GM11168 (cell line): ENCODE measurements around the gene GRK1.

Experiments
- in situ Hi-C: fragments of 300-500 bp; cut with MboI; formaldehyde crosslinking; loops from one replicate; pipeline ENCODE4 v1.12.0; 2022; ENCODE audit warnings: low sequenced_read_pairs; ENCODE audit not compliant: unreplicated experiment

GRK1 gene

DNA sequence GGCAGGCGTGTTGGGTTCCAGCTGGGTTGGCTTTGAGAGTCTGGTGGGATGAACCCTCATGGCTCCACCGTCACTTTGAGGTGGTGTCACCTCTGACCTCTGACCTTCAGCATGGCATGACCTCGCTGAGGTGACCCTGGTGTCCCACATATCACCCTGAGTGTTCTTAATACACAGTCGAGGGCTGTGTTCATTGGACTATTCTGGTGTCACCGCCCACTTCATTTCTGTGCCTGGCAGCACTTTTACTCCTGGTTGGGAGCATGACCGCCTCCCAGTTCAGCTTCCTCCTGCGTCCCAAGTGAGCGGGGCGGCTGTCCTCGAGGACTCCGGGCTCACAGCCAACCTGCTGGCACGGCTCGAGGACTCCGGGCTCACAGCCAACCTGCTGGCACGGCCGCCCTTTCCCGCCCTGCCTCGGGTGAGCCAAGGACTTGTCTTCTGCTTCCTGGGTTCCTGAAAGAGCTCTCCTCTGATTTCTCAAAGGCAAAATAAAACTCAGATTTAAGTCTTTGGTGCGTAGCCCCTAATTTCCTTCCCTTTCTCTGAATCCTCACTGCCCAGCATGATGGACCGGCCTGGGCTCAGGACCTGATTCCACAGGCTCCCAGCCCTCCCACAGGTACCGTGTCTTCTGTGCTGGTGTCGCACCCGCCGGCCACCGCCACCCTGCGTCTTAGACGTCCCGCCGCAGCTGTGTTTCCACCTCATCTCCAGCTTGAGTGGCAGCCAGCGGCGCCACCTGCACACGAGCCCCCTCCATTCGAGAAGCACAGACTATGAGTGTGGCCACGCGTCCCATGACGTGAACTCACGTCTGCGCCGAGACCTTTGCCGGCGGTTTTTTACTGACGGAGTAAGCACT, 19.4 kb upstream of the GRK1 start:
- in situ Hi-C loops: no loop called here

DNA sequence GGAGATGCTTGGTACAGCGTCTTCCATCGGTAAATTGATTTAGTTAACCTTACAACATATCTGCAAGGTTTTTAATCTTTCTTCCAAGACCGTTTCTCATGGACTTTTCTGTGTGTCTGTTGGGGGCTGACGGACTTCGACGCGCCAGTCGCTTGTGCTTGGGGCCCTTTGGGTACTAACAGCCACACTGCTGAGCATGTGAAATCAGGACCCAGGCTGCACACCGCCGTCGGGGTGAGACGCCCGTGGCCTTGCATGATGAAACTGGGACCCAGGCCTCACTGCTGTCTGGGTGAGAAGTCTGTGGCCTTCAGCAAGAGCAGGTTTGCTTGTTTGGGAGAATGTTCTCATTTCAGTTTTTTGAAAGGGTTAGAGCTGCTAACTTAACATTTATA, 18.8 kb upstream of the GRK1 start:
- in situ Hi-C loops: no loop called here

DNA sequence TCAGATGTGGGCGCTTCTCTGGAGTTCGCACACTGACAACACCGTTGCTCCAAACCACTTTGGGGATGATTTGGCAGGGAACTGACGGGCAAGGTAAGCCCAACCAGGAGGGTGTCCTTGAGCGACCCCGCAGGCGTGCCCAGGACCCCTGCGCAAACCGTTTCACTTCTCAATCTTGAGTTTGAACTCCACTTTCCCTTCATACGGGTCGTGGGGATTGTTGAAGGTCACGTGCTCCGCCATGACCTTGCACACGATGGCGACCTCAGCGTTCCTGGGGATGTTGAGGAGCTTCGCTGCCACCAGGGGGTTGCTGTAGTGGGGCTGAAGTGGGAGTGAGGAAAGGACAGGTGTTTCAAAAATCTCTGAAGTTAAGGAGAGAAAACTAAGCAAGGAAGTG, 17.8 kb upstream of the GRK1 start:
- in situ Hi-C loops: no loop called here

DNA sequence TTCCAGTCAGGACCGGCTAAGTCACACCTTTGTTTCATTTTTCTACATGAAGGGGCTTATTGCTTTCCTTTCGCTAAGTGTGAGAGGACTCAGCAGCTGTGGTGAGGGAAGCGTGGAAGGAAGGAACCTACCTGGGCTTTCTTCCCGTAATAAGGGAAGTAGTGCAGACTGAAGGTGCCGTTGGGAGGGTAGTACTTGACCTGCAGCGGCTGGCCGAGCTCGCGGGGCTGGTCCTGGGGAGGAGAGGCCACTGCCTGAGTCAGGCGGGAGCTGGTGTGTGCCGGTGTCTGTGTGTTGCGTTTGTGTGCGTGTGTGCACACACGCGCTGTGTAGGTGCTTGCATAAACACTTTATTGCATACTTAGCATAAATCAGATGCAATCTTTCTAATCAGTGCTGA, 16.7 kb upstream of the GRK1 start:
- in situ Hi-C loops: no loop called here

DNA sequence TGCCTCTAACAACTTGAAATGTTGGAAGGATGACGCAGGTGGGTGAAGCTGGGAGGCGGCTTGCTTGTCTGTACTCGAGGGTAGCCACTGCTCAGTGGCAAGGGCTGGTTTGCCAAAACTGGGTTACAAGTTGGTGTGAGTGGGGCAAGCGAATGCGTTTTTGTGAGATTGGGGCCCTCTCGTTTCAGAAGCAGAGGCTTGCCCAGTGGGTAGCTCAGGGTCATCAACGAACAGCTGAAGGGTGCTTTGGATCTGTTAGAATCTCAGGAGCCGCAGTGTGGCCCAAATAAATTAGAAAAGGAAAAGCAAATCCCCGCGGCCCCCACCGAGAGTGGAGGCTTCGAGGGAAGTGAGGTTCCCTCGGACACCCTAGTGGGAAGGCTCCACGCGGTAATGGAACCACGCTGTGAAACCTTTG, 16.3 kb upstream of the GRK1 start:
- in situ Hi-C loops: no loop called here

DNA sequence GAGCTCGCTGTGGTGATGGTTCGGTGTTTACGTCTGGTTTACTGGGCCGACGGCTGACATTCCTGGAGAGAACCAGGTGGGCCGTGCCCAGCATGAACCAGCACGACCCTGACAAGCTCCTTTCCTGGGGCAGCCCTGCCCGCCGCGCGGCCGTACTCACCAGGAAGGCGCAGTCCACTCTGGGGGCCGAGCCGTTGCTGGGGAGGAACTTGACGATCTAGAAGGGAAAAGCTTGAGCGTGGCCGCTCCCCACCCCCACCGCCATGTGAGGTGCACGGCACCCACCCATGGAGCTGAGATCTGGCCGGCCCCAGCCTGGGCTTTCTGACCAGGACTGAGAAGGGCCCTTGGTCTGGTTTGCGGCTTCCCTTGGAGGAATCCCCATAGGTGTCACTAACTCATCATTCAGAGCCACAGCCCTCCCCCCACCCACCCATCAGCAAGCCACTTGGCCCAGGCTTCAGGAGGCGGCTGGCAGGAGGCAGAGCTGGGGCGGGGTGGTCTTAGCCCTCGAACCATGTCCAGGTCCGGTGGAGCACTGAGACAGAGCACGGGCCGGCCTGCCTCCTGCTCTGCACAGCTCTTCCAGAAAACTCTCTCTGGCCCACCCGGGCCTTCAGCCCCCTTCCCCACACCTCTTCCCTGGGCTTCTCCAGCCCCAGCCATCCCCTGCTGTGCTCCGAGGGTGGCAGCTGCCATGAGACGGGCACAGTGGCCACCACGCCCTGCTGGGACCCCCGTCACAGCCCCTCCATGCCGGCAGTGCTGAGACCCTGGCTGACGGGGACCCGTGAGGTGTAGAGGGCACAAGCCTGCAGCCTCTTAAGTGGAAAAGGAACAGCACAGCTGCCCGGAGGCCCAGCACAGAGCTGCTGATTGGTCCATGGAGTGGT, 15.3 kb upstream of the GRK1 start:
- in situ Hi-C loops: no loop called here

DNA sequence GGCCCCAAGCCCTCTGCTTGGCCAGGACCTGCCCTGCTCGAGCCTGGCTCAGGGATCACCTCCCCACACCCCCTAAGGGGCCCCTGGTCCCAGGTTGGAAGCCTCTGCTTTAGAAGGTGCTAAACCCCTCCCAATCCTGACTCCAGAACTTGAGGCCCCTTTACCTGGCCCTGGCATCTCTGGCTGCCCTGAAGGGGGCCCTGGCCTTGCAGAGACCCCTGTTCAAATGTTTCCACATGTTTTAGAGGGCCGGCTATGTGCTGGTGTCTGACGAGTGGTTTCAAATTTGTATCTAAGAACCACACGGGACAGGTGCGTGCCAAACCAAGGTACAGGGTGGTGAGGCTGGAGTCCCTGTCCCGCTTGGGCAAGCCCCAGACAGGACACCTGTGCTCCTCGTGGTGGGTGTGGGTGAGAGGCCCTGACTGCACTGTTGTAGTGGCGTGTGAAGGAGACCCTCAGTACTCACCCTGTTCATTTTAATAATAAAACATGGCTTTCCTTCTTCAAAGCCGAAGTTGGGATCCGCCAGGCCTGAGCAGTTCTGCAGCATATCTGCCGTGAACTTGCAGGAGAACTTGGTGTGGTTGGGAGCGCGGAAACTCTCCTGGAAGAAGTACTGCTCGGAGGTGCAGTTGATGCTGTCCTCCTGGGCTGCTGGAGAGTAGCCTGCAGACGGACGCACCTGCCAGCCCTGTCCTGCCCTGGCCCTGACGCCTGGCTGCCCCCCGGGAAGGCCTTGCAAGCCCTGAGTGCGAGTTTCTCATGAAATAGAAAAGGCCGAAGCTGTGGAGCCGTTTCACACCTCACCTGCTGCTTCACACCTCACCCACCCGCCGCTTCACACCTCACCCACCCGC, 14.4 kb upstream of the GRK1 start:
- in situ Hi-C loops: no loop called here

DNA sequence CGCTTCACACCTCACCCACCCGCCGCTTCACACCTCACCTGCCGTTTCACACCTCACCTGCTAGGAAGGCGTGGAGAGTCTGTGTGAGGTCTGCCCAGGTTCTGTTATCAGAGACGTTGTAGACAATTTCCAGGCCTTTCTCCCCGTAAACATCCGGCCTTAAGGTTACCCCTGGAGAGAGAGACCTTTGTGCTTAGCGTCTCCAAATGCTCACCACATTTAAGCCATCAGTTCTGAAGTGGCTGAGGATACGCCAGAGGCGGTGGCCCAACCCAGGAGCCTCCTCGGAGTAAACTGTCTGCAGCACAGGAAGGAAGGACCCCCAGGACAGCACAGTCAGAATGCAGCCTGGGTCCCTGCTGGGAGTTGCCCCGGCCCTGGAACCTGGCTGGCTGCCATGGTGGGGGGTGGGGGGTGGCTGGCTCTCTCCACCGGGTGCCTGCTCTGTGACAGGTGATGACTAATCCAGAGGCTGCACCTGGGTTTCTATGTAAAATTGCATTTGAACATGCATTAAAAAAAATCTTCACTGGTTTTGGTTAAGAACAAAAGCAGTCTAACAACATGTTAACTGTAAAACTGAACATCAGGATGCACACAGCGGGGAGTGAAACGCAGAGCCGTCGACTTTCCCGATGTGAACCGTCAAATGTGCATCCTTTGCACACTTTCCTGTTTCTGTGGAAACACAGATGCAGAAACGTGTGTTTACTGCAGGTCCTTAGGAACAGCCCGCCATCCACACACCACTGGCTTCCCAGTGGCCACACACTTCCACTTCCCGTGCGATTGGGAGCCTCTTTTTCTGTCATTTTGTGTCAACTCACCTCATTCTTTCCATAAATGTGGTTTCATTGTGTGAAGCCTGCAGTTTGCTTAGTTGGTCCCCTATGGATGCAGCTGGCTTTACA, 13.5 kb upstream of the GRK1 start:
- in situ Hi-C loops: no loop called here

DNA sequence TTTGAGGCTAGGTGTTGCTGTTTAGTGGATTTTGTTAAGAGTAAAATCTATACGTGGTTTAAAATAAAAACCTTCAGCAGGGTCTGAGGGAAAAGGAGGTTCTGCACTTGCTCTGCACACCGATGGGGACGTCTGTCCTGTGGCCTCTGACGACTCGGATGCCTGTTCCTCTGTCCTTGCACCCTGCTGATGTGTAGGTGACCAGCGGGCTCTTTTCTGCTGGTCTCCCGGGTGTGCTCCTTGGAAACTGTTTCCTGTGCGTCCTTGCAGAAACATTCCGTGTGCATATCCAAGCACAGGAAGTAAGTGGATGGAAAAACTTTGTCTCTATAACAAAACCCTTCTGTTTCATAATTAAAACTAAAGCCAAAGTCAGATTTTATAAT, 12.9 kb upstream of the GRK1 start:
- in situ Hi-C loops: no loop called here

DNA sequence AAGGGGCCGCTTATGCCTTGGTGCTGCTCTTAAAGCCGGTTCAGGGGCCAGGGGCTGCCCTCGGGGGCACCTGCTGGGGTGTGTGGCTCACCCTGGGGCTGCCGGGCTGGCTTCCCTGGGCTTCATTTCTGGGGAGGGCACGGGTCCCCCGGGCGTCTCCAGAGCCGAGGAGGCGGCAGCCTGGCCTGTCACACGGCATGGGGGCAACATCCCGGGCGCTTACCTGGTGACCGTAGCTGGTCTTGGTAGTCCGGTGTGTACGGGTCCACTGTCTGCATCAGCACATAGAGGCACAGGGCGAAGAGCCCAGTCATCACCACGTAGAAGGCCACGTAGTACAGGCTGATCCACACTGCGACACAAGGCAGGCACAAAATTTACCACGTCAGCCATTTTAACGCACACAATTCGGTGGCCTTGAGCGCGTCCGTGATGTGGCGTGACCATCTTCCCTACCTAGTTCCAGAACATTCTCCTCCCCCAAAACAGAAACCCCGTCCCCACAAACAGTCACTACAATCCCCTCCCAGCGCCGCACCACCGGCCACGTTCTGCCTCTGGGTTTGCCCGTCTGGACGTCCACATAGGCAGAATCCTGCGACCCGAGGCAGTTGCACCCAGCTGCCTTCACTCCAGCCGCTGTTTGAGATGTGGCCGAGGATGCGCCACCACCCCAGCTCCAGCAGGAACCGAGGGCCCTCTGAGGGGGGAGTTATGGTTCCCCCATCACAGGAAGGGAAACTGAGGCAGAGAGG, 12.3 kb upstream of the GRK1 start:
- in situ Hi-C loops: no loop called here

DNA sequence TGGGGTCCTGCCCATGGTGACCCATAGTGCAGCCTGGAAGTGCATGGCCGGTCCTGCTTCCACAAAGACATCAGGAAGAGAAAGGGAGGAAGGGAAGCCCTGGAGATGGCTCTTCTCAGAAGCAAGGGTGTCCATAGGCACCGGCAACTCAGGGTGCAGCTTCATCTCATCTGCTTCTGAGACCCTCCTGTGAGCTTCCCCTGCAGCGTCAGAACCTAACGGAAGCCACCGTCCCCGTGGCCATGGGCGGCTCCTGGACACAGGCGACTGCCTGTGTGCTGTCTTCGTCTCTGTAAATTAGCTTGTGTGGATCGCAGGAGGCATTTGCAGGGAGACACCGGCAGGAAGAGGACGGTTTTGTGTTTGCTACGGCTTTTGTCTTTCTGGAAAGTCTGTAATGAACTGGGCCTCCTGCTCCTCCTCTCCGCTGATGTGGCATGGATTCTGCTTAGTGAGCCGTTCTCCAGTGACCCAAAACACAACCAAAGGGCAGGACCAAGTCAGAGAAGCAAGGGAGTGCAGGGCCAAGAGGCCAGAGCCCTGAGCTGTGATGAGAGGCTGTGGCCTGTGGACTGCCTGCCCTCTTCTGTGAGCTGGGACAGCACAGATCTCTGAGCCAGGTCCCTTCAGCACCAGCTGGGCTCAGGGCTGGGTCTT, 11.5 kb upstream of the GRK1 start:
- in situ Hi-C loops: no loop called here

DNA sequence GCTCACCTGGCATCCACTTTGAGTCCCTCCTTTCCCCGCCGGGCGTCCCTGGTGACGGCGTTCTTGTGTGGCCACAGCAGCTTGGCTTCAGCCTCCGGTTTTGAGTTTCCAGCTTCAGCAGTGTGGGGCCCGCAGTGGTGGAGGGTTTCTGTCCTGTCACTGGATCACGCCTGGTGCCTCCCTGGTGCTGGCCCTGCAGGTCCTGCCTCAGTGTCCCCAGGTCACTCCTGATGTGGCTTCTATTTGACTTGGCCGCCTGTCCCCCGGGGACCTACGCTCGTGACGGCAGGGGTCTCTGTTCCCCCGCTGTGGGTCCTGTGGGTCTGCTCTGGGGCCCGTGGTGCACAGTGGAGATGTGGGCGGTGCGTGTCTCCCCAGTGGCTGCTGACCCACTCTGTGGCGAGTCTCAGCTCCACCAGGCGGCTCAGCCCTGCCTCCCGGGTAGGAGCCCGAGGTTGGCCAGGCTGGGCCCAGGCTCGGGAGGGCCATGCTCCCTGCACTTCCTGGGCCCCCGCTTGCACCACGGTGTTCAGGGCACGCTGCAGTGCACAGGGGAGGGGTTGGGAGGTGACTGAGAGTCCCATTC, 10.9 kb upstream of the GRK1 start:
- in situ Hi-C loops: no loop called here

DNA sequence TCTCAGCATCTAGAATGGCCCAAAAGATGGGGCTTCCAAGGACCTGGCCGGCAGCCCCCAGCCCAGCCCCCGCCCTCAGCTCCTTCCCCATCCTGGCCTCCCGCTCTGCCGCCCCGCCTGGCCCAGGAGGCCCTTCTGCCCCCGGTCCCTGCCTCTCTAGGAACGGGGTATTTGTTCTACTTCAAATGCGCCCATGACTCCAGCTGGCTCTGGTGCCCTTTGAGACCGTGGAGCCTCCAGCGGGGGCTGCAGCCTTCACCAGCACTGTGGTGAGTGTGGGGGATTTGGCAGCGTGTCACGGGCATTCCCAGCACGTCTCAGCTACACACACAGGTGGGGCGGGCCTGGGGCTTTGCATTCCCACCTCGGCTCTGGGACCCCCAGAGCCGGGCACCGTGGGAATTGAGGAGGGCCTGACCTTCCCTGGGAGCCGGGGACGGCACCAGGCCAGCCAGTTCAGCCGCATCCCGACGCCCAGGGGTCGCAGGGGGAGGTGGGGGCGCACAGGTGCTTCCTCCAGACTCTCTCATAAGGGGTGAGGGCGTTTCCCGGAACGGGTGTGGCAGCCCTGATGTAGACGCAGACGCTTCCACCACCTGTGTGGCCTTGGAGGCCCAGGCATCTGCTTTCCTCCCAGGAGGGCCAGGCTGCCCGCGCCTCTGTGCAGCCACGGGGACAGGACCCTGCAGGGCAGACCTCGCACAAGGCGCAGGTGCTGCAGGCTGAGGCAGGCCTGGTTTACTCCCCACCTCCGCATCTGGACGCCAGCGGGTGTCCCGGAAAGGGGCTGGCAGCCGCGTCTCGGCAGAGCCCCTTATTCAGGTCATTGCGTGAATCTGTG, 10.0 kb upstream of the GRK1 start:
- in situ Hi-C loops: no loop called here

DNA sequence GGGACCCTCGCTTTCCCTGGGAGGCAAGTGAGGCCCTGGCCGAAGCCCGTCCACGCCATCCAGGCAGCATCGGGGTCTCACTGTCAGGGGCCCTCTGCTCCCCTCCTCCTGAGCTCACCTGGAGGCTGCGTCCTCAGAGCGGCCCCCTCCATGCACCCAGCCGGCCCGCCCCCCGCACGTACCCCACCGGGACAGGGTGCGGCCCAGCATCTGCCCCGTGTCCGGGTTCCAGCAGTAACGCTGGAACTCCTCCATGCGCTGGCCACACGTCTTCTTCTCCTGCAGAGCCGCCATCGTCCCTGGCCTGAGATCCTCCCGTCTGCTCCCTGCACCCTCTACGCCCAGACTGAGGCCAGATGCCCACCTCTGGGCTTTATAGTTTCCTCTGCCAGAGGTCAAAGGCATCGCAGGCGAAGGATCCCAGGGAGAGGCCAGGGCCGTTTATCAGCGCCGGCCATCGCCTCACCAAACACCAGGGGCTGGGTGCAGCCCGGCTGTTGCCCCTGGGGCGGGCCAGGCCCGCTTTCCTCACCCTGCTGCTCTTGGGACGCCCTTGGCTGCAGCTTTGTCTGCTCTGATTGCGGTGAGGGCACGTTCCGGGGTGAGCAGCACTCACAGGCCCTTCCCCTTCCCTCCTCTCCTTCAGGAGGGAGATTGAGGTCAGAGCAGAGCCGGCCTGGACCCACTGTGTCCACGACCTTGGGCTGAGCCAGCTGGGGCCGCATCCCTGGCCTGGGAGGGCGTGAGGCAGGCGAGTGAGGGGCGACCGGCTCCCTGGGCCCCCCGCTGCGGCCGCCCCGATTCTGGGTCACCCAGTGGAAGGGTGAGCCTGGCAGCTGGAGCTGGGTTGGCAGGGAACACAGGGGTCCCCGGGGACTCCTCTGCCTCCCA, 8.9 kb upstream of the GRK1 start, which contains the start of gene ATP4B:
Gene ATP4B, minus strand, starts transcription at position 348 of the 891 bp plus-strand sequence. Its CDS starts 54 bp downstream, at position 294.
- in situ Hi-C loops: no loop called here

DNA sequence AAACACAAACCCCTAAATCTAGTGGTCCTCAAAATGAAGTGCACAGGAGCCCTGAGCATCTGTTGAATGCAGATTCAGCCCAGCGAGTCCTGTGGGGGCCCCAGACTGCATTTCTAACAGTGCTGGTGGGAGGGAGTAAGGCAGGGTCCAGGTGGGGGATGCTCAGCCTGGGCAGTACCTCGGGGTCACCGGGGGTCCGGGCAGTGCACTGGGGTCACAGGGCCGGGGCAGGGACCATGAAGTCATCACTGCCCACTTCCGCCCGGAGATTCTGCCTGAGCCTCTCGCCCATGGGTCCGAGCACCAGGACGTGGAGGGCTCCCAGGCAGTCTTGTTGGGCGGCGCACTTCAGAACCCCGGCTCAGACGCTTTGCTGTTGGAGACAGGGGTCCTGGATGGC, 8.2 kb upstream of the GRK1 start:
- in situ Hi-C loops: no loop called here

DNA sequence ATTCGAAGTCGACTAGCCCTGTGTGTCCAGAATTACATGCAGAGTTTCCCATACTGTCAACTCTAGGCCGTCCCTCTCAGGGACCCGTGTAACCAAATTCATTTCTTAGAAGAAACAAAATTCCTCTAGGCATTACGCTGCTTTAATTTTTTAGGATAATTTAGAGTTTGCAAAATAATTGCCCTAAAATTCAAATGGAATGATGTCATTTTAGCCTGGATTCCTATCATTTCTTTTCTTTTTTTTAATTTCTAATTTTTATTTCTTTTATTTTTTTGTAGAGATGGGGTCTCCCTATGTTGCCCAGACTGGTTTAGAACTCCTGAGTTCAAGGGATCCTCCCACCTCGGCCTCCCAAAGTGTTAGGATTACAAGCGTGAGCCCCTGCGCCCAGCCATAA, 7.7 kb upstream of the GRK1 start:
- in situ Hi-C loops: no loop called here
